Mesodermal cell (in vitro differentiated cells): ENCODE results near the gene TSPOAP1.

Experiments used
- H3K27ac ChIP-seq: 2 replicates; pipeline ENCODE4 v1.7.0; 2013; ENCODE audit warnings: mild to moderate bottlenecking, low read depth, low read length, moderate library complexity; ENCODE audit not compliant: severe bottlenecking
- H3K36me3 ChIP-seq: 2 replicates; pipeline ENCODE4 v1.7.1; 2013; ENCODE audit warnings: mild to moderate bottlenecking, low read length, moderate library complexity; ENCODE audit not compliant: control insufficient read depth, insufficient read depth
- H3K4me1 ChIP-seq: one replicate; pipeline ENCODE4 v1.7.1; 2013; ENCODE audit warnings: mild to moderate bottlenecking, low read length; ENCODE audit not compliant: insufficient read depth, control insufficient read depth, poor library complexity, severe bottlenecking
- H3K4me3 ChIP-seq: 2 replicates; pipeline ENCODE4 v1.7.0; 2013; ENCODE audit warnings: low read length, control low read depth, mild to moderate bottlenecking; ENCODE audit not compliant: insufficient read depth, poor library complexity, severe bottlenecking; ENCODE audit errors: extremely low read depth
- H3K9me3 ChIP-seq: 2 replicates; pipeline ENCODE4 v1.7.1; 2013; ENCODE audit warnings: mild to moderate bottlenecking, low read length, moderate library complexity; ENCODE audit not compliant: control insufficient read depth
- WGBS, 2 experiments: methylation state at CpG; one replicate each; pipeline ENCODE4 v1.1.5; 2013; ENCODE audit warnings: missing lambda C conversion rate in 2 of 2; ENCODE audit not compliant: insufficient coverage in 2 of 2; 5-methylcytosine and 5-hydroxymethylcytosine counted together

The TSPOAP1 gene

GRCh38 chr17:58370309-58370708 is 41.7 kb upstream of the TSPOAP1 start:
- peaks cover 7% of the 10 kb centered on the region for H3K4me1 ChIP-seq
- 89% methylated on average over 1 of the region's 5 CpGs; no CpG with 5 or more reads in 1 of the 2 experiments for WGBS, 2 experiments
- no peaks in the 10 kb centered on the region for H3K9me3 ChIP-seq
- no peak overlapping the region for H3K4me3 ChIP-seq
- no peak overlapping the region for H3K27ac ChIP-seq
- H3K36me3 ChIP-seq, result no peaks in the 10 kb centered on the region

GRCh38 chr17:58369214-58370031 is 40.8 kb upstream of the TSPOAP1 start:
- H3K4me1 ChIP-seq, result peaks cover 15% of the 10 kb centered on the region
- H3K36me3 ChIP-seq, result no peaks in the 10 kb centered on the region
- WGBS, 2 experiments, result 79 to 92% methylated on average over 2 to 5 of the region's 5 CpGs
- no peak overlapping the region for H3K4me3 ChIP-seq
- no peaks in the 10 kb centered on the region for H3K9me3 ChIP-seq
- H3K27ac ChIP-seq, result no peak overlapping the region

GRCh38 chr17:58368860-58369213 is 40.2 kb upstream of the TSPOAP1 start:
- Histone ChIP-seq H3K36me3 (no peaks in the 10 kb centered on the region), H3K4me3 (no peak overlapping the region), H3K27ac (no peak overlapping the region), H3K4me1 (peaks cover 21% of the 10 kb centered on the region), H3K9me3 (no peaks in the 10 kb centered on the region)
- WGBS, 2 experiments, result 90% methylated on average over 2 of the region's 3 CpGs; no CpG with 5 or more reads in 1 of the 2 experiments

- Histone ChIP-seq H3K4me1 (peaks cover 26% of the 10 kb centered on the region), H3K36me3 (no peaks in the 10 kb centered on the region), H3K9me3 (no peaks in the 10 kb centered on the region), H3K27ac (no peak overlapping the region), H3K4me3 (no peak overlapping the region)
- WGBS, 2 experiments, result 97 to 100% methylated on average over 3 of the region's 3 CpGs
Measured at GRCh38 chr17:58367461-58367860, 38.9 kb upstream of the TSPOAP1 start.

- WGBS, 2 experiments, result 100% methylated on average over 2 of the region's 5 CpGs
- no peaks in the 10 kb centered on the region for H3K36me3 ChIP-seq
- no peaks in the 10 kb centered on the region for H3K9me3 ChIP-seq
- no peak overlapping the region for H3K4me3 ChIP-seq
- peak overlapping the region; percentile 85 for H3K27ac ChIP-seq
- H3K4me1 ChIP-seq, result peaks cover 26% of the 10 kb centered on the region
Measured at GRCh38 chr17:58365980-58366595, 37.5 kb upstream of the TSPOAP1 start.

- Histone ChIP-seq H3K36me3 (no peaks in the 10 kb centered on the region), H3K27ac (peak overlapping the region; percentile 85), H3K4me1 (peaks cover 26% of the 10 kb centered on the region), H3K9me3 (no peaks in the 10 kb centered on the region), H3K4me3 (no peak overlapping the region)
Measured at GRCh38 chr17:58365185-58365979, 36.8 kb upstream of the TSPOAP1 start.

- Histone ChIP-seq H3K27ac (peak overlapping the region; percentile 85), H3K4me1 (peaks cover 26% of the 10 kb centered on the region), H3K36me3 (no peaks in the 10 kb centered on the region), H3K4me3 (no peak overlapping the region), H3K9me3 (no peaks in the 10 kb centered on the region)
- 21 to 61% methylated on average over 5 of the region's 7 CpGs for WGBS, 2 experiments
Measured at GRCh38 chr17:58364270-58364942, 35.8 kb upstream of the TSPOAP1 start.

GRCh38 chr17:58363457-58364185 is 35.0 kb upstream of the TSPOAP1 start:
- 91 to 94% methylated on average over 6 to 7 of the region's 8 CpGs for WGBS, 2 experiments
- Histone ChIP-seq H3K27ac (peak overlapping the region; percentile 85), H3K4me3 (no peak overlapping the region), H3K4me1 (peaks cover 26% of the 10 kb centered on the region), H3K9me3 (no peaks in the 10 kb centered on the region), H3K36me3 (no peaks in the 10 kb centered on the region)

- peaks cover 26% of the 10 kb centered on the region for H3K4me1 ChIP-seq
- H3K9me3 ChIP-seq, result no peaks in the 10 kb centered on the region
- H3K27ac ChIP-seq, result no peak overlapping the region
- no peaks in the 10 kb centered on the region for H3K36me3 ChIP-seq
- 96% methylated on average over 4 to 10 of the region's 16 CpGs for WGBS, 2 experiments
- H3K4me3 ChIP-seq, result no peak overlapping the region
Measured at GRCh38 chr17:58362368-58363014, 33.9 kb upstream of the TSPOAP1 start.
